ENCODE results near the gene BROX.

DNA sequence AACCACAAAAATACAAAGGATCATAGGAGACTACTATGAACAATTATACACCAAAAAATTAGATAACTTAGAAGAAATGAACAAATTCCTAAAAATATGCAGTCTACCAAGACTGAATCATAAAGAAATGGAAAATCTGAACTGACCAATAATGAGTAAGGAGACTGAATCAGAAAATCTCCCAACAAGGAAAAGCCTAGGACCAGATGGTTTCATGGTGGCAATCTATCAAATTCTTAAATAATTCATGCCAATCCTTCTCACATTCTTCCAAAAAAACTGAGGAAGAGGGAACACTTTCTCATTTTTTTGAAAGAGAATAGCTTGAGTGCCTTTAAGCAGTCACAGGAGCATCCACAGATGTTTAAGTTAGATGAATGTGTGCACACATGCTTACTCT lies 70.7 kb downstream of the BROX start:
- TF ChIP-seq CTCF (IDR thresholded peaks at IDR 0.05), result no peak
- TF ChIP-seq POLR2A (IDR thresholded peaks at IDR 0.05), result no peak
